Stimulated activated naive CD8-positive, alpha-beta T cell treated with anti-CD3 and anti-CD28 coated beads, Interleukin-15, amount 100 ng/mL, for 72 hours (primary cell): ENCODE data around the gene ZFYVE9.
"Not testable (repeated sequence)": the region's sequence is repeated elsewhere in the genome, so short reads cannot be mapped to it uniquely, and the experiment has no call there.

Experiments
- ATAC-seq: fragments of 150-1000 bp; cut with Tn5 transposase; 2 replicates; pipeline ENCODE4 v1.10.0; 2021; ENCODE audit warnings: mild to moderate bottlenecking, moderate library complexity
- DNase-seq, 2 donors: peaks; one replicate each; pipeline ENCODE4 v3.0.0; 2021 to 2022
- H3K27ac Mint-ChIP-seq, 2 donors: one replicate each; pipeline ENCODE4 v1.8.0; 2022; ENCODE audit warnings: mild to moderate bottlenecking in 2 of 2, mixed read lengths in 2 of 2, moderate library complexity in 2 of 2
- H3K27me3 Mint-ChIP-seq: one replicate; pipeline ENCODE4 v1.8.0; 2022; ENCODE audit warnings: mixed read lengths
- H3K4me1 Mint-ChIP-seq: one replicate; pipeline ENCODE4 v1.8.0; 2022; ENCODE audit warnings: mild to moderate bottlenecking, mixed read lengths
- H3K4me3 Mint-ChIP-seq, 2 donors: one replicate each; pipeline ENCODE4 v1.8.0; 2022; ENCODE audit warnings: mild to moderate bottlenecking in 2 of 2, mixed read lengths in 2 of 2, moderate library complexity in 1 of 2
- H3K9me3 Mint-ChIP-seq, 2 donors: one replicate each; pipeline ENCODE4 v1.8.0; 2022; ENCODE audit warnings: mixed read lengths in 2 of 2

Gene ZFYVE9

GRCh38 chr1:52356818-52357355 is 215.0 kb downstream of the ZFYVE9 start:
- ATAC-seq, result no peak
- H3K27me3 Mint-ChIP-seq, result no peaks in the 10 kb centered on the region
- no peaks in the 10 kb centered on the region for H3K9me3 Mint-ChIP-seq
- peak overlapping the region in 1 of 2 donors; percentile 0 for H3K27ac Mint-ChIP-seq
- DNase-seq, result no peak
- no peak overlapping the region for H3K4me3 Mint-ChIP-seq
- peaks cover 10% of the 10 kb centered on the region for H3K4me1 Mint-ChIP-seq

- no peak overlapping the region for H3K4me3 Mint-ChIP-seq
- DNase-seq, result no peak
- no peak for ATAC-seq
- peak overlapping the region in 1 of 2 donors; percentile 61 for H3K27ac Mint-ChIP-seq
- H3K4me1 Mint-ChIP-seq, result peaks cover 14% of the 10 kb centered on the region
- H3K27me3 Mint-ChIP-seq, result no peaks in the 10 kb centered on the region
- H3K9me3 Mint-ChIP-seq, result no peaks in the 10 kb centered on the region
These were observed 215.5 kb downstream of the ZFYVE9 start for GRCh38 chr1:52357397-52357796.

- no peaks in the 10 kb centered on the region for H3K9me3 Mint-ChIP-seq
- ATAC-seq (no peak), DNase-seq (no peak)
- H3K27me3 Mint-ChIP-seq, result no peaks in the 10 kb centered on the region
- peaks cover 26% of the 10 kb centered on the region for H3K4me1 Mint-ChIP-seq
- peak overlapping the region in 1 of 2 donors; percentile 92 for H3K27ac Mint-ChIP-seq
- H3K4me3 Mint-ChIP-seq, result no peak overlapping the region
These were observed 217.1 kb downstream of the ZFYVE9 start for GRCh38 chr1:52358851-52359497.

GRCh38 chr1:52359676-52360594 is 218.0 kb downstream of the ZFYVE9 start:
- H3K27ac Mint-ChIP-seq, result peak overlapping the region in 1 of 2 donors; percentile 89
- no peak for ATAC-seq

GRCh38 chr1:52360595-52360968 is 218.7 kb downstream of the ZFYVE9 start:
- DNase-seq, result no peak
- no peak overlapping the region for H3K27ac Mint-ChIP-seq
- H3K4me1 Mint-ChIP-seq, result peaks cover 28% of the 10 kb centered on the region
- no peak for ATAC-seq
- no peak overlapping the region for H3K4me3 Mint-ChIP-seq
- H3K9me3 Mint-ChIP-seq, result no peaks in the 10 kb centered on the region
- H3K27me3 Mint-ChIP-seq, result no peaks in the 10 kb centered on the region

More at GRCh38 chr1:52359676-52360594, 218.0 kb downstream of the ZFYVE9 start:
- no peak for DNase-seq
- Mint-ChIP-seq H3K9me3 (no peaks in the 10 kb centered on the region), H3K4me1 (peaks cover 33% of the 10 kb centered on the region), H3K4me3 (no peak overlapping the region), H3K27me3 (no peaks in the 10 kb centered on the region)

GRCh38 chr1:52364235-52364839 is 222.4 kb downstream of the ZFYVE9 start:
- Mint-ChIP-seq H3K27ac (peak overlapping the region; percentile 19 to 74), H3K4me3 (peak overlapping the region; percentile 87 to 95), H3K9me3 (no peaks in the 10 kb centered on the region), H3K27me3 (no peaks in the 10 kb centered on the region), H3K4me1 (peaks cover 48% of the 10 kb centered on the region)
- DNase-seq (no peak), ATAC-seq (no peak)

- peaks cover 48% of the 10 kb centered on the region for H3K4me1 Mint-ChIP-seq
- peak in 1 of 2 donors; percentile 52 for DNase-seq
- H3K27me3 Mint-ChIP-seq, result no peaks in the 10 kb centered on the region
- peak overlapping the region; percentile 87 to 95 for H3K4me3 Mint-ChIP-seq
- H3K27ac Mint-ChIP-seq, result peak overlapping the region; percentile 95 to 98
- no peaks in the 10 kb centered on the region for H3K9me3 Mint-ChIP-seq
- ATAC-seq, result peak; percentile 0
These were observed 223.3 kb downstream of the ZFYVE9 start for GRCh38 chr1:52365071-52365745.

- peaks cover 48% of the 10 kb centered on the region for H3K4me1 Mint-ChIP-seq
- H3K4me3 Mint-ChIP-seq, result peak within 1 kb of the TSS; percentile 87 to 95
- ATAC-seq (peak; percentile 95), DNase-seq (peak; percentile 100)
- no peaks in the 10 kb centered on the region for H3K9me3 Mint-ChIP-seq
- no peaks in the 10 kb centered on the region for H3K27me3 Mint-ChIP-seq
- peak within 1 kb of the TSS; percentile 95 to 98 for H3K27ac Mint-ChIP-seq
These were observed 224.0 kb downstream of the ZFYVE9 start, which contains the start of gene CC2D1B for GRCh38 chr1:52365746-52366516. CC2D1B (minus strand) TSS chr1:52366205; CDS start chr1:52364620, 1,585 bp downstream.

GRCh38 chr1:52366517-52366827 is 224.6 kb downstream of the ZFYVE9 start:
- ATAC-seq, result no peak
- Mint-ChIP-seq H3K4me1 (peaks cover 47% of the 10 kb centered on the region), H3K4me3 (peak overlapping the region; percentile 87 to 95), H3K27me3 (no peaks in the 10 kb centered on the region), H3K27ac (peak overlapping the region; percentile 86 to 87), H3K9me3 (no peaks in the 10 kb centered on the region)
- no peak for DNase-seq

GRCh38 chr1:52367272-52367671 is 225.4 kb downstream of the ZFYVE9 start:
- H3K4me1 Mint-ChIP-seq, result peaks cover 41% of the 10 kb centered on the region
- DNase-seq, result no peak
- H3K27ac Mint-ChIP-seq, result no peak overlapping the region
- H3K4me3 Mint-ChIP-seq, result peak overlapping the region; percentile 23 to 35
- H3K27me3 Mint-ChIP-seq, result no peaks in the 10 kb centered on the region
- no peak for ATAC-seq
- no peaks in the 10 kb centered on the region for H3K9me3 Mint-ChIP-seq

- Mint-ChIP-seq H3K27ac (peak overlapping the region in 1 of 2 donors; percentile 48), H3K27me3 (no peaks in the 10 kb centered on the region), H3K4me1 (peaks cover 32% of the 10 kb centered on the region), H3K9me3 (no peaks in the 10 kb centered on the region), H3K4me3 (peak overlapping the region; percentile 71 to 79)
- peak; percentile 58 to 71 for DNase-seq
- peak; percentile 19 for ATAC-seq
These were observed 226.7 kb downstream of the ZFYVE9 start for GRCh38 chr1:52368383-52369172.

GRCh38 chr1:52369851-52370250 is 228.0 kb downstream of the ZFYVE9 start:
- ATAC-seq, DNase-seq, H3K27me3 Mint-ChIP-seq, H3K9me3 Mint-ChIP-seq, H3K4me3 Mint-ChIP-seq, H3K27ac Mint-ChIP-seq: not testable (repeated sequence)
- H3K4me1 Mint-ChIP-seq, result peaks cover 20% of the 10 kb centered on the region

- H3K27me3 Mint-ChIP-seq, result no peaks in the 10 kb centered on the region
- no peaks in the 10 kb centered on the region for H3K9me3 Mint-ChIP-seq
- no peaks in the 10 kb centered on the region for H3K4me1 Mint-ChIP-seq
- DNase-seq (no peak), ATAC-seq (no peak)
- H3K27ac Mint-ChIP-seq, result no peak overlapping the region
- no peak overlapping the region for H3K4me3 Mint-ChIP-seq
These were observed 243.5 kb downstream of the ZFYVE9 start for GRCh38 chr1:52385376-52385775.

GRCh38 chr1:52386458-52386857 is 244.6 kb downstream of the ZFYVE9 start:
- DNase-seq (no peak), ATAC-seq (no peak)
- Mint-ChIP-seq H3K9me3 (no peaks in the 10 kb centered on the region), H3K4me3 (no peak overlapping the region), H3K4me1 (no peaks in the 10 kb centered on the region), H3K27me3 (no peaks in the 10 kb centered on the region), H3K27ac (peak overlapping the region in 1 of 2 donors; percentile 37)
